Fibroblast of mammary gland (primary cell): ENCODE data around the gene TMEM151A.

Source experiments
- DNase-seq: peaks from one replicate; pipeline ENCODE4 v3.0.0-alpha.2; 2010; ENCODE audit warnings: low read depth
- H3K4me3 ChIP-seq: 2 replicates; pipeline ENCODE4 v1.5.1; 2011; ENCODE audit warnings: low read depth, mild to moderate bottlenecking, low read length, moderate library complexity; ENCODE audit not compliant: control insufficient read depth
- TF ChIP-seq, protein P1 (sequence below): conservative IDR thresholded peaks from 2 replicates; pipeline ENCODE4 v1.5.1; 2011; ENCODE audit warnings: low read depth, low read length, inconsistent platforms; ENCODE audit not compliant: control insufficient read depth, insufficient read depth

Gene TMEM151A

DNA sequence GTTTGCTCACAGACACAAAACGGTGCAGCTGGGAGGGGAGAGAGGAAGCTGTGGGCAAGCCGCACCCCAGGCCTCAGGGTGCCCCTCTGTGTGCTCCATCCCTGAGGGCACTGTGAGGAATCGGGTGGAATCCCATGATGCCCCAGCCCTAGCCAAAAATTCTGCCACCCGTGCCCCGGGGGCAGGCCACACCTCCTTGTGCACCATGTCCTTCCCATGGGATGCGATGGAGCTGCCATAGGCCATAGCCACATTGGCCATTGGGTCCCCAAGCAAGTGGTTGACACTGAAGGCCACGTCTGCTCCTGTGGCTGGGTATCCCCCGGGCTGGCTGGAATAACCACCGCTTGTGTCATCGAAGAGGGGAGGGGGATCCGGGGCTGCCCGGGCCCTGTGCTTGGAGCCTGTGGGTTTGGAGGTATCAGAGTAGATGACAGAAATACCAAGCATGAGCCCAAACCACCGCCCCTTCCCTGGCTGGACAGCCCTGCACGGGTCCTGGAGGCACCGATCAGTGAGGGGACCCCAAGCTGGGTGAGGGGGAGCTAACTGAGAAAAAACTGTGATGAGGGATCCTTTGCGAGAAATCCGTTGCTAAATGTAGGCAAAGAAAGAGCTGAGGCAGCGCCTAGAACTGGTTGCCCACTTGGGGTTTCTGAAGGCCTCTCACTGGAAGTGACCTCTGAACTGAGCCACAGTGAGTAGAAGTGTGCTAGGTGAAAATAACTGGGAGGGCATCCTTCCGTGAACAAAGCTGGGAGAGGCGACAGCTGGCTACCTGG, 3.6 kb upstream of the TMEM151A start:
- H3K4me3 ChIP-seq = peak overlapping the region; percentile 89
- TF ChIP-seq, protein P1, sequence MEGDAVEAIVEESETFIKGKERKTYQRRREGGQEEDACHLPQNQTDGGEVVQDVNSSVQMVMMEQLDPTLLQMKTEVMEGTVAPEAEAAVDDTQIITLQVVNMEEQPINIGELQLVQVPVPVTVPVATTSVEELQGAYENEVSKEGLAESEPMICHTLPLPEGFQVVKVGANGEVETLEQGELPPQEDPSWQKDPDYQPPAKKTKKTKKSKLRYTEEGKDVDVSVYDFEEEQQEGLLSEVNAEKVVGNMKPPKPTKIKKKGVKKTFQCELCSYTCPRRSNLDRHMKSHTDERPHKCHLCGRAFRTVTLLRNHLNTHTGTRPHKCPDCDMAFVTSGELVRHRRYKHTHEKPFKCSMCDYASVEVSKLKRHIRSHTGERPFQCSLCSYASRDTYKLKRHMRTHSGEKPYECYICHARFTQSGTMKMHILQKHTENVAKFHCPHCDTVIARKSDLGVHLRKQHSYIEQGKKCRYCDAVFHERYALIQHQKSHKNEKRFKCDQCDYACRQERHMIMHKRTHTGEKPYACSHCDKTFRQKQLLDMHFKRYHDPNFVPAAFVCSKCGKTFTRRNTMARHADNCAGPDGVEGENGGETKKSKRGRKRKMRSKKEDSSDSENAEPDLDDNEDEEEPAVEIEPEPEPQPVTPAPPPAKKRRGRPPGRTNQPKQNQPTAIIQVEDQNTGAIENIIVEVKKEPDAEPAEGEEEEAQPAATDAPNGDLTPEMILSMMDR = no peak
- no peak for DNase-seq

GRCh38 chr11:66288671-66289547, 2.8 kb upstream of the TMEM151A start, which contains the start of gene YIF1A:
YIF1A (minus strand) TSS chr11:66289143; CDS start chr11:66288985, 158 bp downstream.
- H3K4me3 ChIP-seq = peak within 1 kb of the TSS; percentile 89
- DNase-seq = peak; percentile 99
- TF ChIP-seq, protein P1 = no peak

- peak overlapping the region; percentile 64 for H3K4me3 ChIP-seq
- no peak for DNase-seq
- TF ChIP-seq, protein P1 = no peak
These were observed 2.0 kb upstream of the TMEM151A start for GRCh38 chr11:66289548-66290329.

- TF ChIP-seq, protein P1 = no peak
- no peak overlapping the region for H3K4me3 ChIP-seq
- DNase-seq = no peak
These were observed 1.4 kb upstream of the TMEM151A start for GRCh38 chr11:66290330-66290621.

DNA sequence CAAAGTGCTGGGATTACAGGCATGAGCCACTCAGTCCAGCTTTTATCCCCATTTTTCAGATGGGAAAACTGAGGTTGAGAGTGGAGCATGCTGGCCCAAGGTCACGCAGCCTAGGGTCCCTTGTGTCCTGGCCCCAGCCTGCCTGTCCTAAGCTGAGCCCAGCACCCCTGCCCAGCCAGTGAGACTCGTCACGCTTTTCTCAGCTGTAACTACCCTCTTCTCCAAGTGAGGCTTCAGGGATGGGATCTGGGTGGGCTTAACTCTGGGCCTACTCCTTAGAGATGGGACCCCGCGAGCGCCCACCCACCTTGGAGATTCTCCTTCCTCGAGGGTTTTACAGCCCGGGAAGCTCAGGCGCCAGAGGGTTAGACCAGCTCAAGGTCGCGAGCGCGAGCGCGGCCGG, 390 bp upstream of the TMEM151A start:
- TF ChIP-seq, protein P1 = no peak
- DNase-seq = no peak
- no peak overlapping the region for H3K4me3 ChIP-seq

GRCh38 chr11:66292543-66293332, 1.0 kb downstream of the TMEM151A start:
- no peak overlapping the region for H3K4me3 ChIP-seq
- TF ChIP-seq, protein P1 = no peak
- DNase-seq = no peak
